ENCODE data around the gene RBM41. TPM values are rescaled to one million over a fixed set of nuclear protein-coding genes. Genes with fewer than 3 reads are reported as not detected.
A peak's percentile ranks its signal among the peaks of the same experiment; 100 is the strongest.

RBM41 gene
- total RNA-seq, 1 experiment from 2014 or later, result 31.5 TPM

DNA sequence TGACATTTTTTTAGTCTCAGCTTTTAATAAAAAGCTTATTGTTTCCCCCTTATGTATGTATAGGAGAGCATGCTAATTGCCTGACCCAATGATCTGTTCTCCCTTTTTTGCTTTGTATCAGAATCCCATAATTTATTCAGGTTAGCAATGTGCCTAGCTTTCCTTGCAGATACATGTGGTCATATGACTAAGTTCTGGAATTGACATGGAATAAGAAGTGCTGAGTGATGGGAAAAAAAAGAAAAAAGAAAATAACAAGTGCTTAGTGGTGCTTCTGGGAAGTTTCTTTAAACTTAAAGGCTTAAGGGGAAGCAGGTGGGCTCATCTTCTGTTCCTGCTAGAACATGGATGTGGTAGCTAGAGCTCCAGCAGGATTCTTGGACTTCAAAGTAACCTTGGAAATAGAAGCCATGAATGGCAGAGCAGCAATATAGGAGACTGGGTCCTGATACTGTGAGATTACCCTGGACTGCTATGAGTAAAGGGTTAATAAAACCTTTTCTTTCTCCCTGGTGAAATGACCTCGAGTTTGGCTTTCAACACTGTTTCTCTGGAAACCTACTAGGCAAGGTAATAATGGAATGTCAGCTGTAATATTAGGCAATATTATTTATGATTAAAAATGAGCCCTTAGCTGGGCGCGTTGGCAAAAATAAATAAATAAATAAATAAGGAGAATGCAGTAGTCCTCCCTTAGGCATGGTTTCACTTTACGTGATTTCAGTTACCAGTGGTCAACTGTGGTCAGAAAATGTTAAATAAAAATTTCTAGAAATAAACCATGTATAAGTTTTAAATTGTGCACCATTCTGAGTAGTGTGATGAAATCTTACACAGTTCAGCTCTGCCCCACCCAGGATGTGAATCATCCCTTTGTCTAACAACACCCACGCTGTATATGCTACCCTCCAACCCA is 16.7 kb upstream of the RBM41 start:
- DNase-seq, result peak; percentile 38 to 82
- Histone ChIP-seq H3K27me3 (ENCODE audit: insufficient read depth, low read depth) (no peaks in the 10 kb centered on the region), H3K4me1 (replicated peaks; ENCODE audit: insufficient read depth) (peaks cover 36% of the 10 kb centered on the region), H3F3A (ENCODE audit: insufficient read depth, low read depth) (peaks cover 22% of the 10 kb centered on the region), H3K27ac (peak overlapping the region; percentile 93), H2AFZ (peak overlapping the region; percentile 34; the same call in 1 of the 2 replicates), H4K20me1 (ENCODE audit: insufficient read depth) (no peaks in the 10 kb centered on the region), H3K4me2 (peak overlapping the region; percentile 73), H3K9me3 (ENCODE audit: insufficient read depth, low read depth) (peaks cover 8% of the 10 kb centered on the region; the same call in 1 of the 2 replicates), H3K36me3 (ENCODE audit: low read depth) (peaks cover 10% of the 10 kb centered on the region), H3K4me3 (peak overlapping the region; percentile 46; the same call in 1 of the 2 replicates), H3K79me2 (ENCODE audit: low read depth) (no peaks in the 10 kb centered on the region), H3K9me2 (ENCODE audit: insufficient read depth) (no peaks in the 10 kb centered on the region; the same call in 1 of the 2 replicates)
- CTCF ChIA-PET, result no interaction called here
- POLR2A ChIA-PET (ENCODE audit: unreplicated experiment), result interaction anchor here (0.6 kb wide), 3 partner anchors 20 to 830 kb away, joined by 3 to 4 read pairs (median 4); no protein-coding TSS in a partner anchor
- BruUV-seq (replicated peaks), result no TSS peak
- no peak for TF ChIP-seq EZH2 (IDR thresholded peaks at IDR 0.05; ENCODE audit: low read depth)
- TF ChIP-seq, protein P1, sequence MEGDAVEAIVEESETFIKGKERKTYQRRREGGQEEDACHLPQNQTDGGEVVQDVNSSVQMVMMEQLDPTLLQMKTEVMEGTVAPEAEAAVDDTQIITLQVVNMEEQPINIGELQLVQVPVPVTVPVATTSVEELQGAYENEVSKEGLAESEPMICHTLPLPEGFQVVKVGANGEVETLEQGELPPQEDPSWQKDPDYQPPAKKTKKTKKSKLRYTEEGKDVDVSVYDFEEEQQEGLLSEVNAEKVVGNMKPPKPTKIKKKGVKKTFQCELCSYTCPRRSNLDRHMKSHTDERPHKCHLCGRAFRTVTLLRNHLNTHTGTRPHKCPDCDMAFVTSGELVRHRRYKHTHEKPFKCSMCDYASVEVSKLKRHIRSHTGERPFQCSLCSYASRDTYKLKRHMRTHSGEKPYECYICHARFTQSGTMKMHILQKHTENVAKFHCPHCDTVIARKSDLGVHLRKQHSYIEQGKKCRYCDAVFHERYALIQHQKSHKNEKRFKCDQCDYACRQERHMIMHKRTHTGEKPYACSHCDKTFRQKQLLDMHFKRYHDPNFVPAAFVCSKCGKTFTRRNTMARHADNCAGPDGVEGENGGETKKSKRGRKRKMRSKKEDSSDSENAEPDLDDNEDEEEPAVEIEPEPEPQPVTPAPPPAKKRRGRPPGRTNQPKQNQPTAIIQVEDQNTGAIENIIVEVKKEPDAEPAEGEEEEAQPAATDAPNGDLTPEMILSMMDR (conservative IDR thresholded peaks at IDR 0.05), result no peak
- intact Hi-C loops (cut with micrococcal nuclease; ENCODE audit: unreplicated experiment), result no loop called here

DNA sequence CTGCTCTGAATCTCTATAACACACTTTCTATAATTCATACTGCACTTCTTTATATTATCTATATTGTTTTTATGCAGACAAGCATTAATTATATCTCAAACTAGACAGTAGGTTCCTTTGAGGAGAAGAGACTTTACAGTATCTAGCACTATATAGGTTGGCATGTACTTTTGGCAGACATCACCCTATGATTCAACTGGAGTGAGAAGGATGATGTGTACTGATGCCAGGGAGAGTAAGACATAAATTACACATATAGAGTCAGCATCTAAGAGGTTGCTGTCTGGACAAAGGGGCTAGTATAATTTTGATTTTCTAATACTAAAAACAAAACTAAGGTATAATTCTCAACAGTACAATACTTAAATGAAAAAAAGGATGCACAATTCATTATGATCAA is 5.1 kb upstream of the RBM41 start:
- no peaks in the 10 kb centered on the region for H3K9me2 ChIP-seq (ENCODE audit: insufficient read depth)
- H3K9me3 ChIP-seq (ENCODE audit: insufficient read depth, low read depth), result no peaks in the 10 kb centered on the region
- CTCF ChIA-PET, result no interaction called here
- TF ChIP-seq, protein P1 (conservative IDR thresholded peaks at IDR 0.05), result no peak
- TF ChIP-seq EZH2 (IDR thresholded peaks at IDR 0.05; ENCODE audit: low read depth), result no peak
- H4K20me1 ChIP-seq (ENCODE audit: insufficient read depth), result no peaks in the 10 kb centered on the region
- H3F3A ChIP-seq (ENCODE audit: insufficient read depth, low read depth), result no peaks in the 10 kb centered on the region
- no peak overlapping the region for H3K4me2 ChIP-seq
- no peak overlapping the region for H2AFZ ChIP-seq
- H3K27ac ChIP-seq, result no peak overlapping the region
- H3K27me3 ChIP-seq (ENCODE audit: insufficient read depth, low read depth), result no peaks in the 10 kb centered on the region
- DNase-seq, result no peak
- no TSS peak for BruUV-seq (replicated peaks)
- H3K4me3 ChIP-seq, result no peak overlapping the region
- intact Hi-C loops (cut with micrococcal nuclease; ENCODE audit: unreplicated experiment), result no loop called here
- POLR2A ChIA-PET (ENCODE audit: unreplicated experiment), result no interaction called here
- no peaks in the 10 kb centered on the region for H3K36me3 ChIP-seq (ENCODE audit: low read depth)
- H3K4me1 ChIP-seq (replicated peaks; ENCODE audit: insufficient read depth), result peaks cover 7% of the 10 kb centered on the region; the same call in 1 of the 2 replicates
- no peaks in the 10 kb centered on the region for H3K79me2 ChIP-seq (ENCODE audit: low read depth)

DNA sequence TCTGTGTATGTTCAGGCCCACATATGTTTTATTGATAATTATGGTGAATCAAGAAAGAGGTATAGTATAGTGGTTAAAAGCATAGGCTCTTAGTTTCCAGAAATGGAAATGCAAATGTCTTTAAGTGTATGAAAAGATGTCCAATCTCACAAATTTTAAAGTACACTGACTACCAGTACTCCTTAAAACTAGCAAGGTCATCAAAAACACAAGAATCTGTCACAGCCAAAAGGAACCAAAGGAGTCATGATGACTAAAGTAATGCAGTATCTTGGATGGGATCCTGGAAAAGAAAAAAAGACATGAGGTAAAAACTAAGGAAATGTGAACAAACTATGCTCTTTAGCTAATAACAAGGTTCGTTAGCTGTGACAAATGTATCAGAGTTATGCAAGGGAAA is 661 bp upstream of the RBM41 start:
- Histone ChIP-seq H3K27me3 (ENCODE audit: insufficient read depth, low read depth) (no peaks in the 10 kb centered on the region), H3K9me2 (ENCODE audit: insufficient read depth) (no peaks in the 10 kb centered on the region), H3F3A (ENCODE audit: insufficient read depth, low read depth) (no peaks in the 10 kb centered on the region; the same call in 1 of the 2 replicates), H4K20me1 (ENCODE audit: insufficient read depth) (no peaks in the 10 kb centered on the region), H3K4me2 (peak overlapping the region; percentile 95), H2AFZ (peak overlapping the region; percentile 96), H3K79me2 (ENCODE audit: low read depth) (peaks cover 20% of the 10 kb centered on the region), H3K9me3 (ENCODE audit: insufficient read depth, low read depth) (no peaks in the 10 kb centered on the region), H3K36me3 (ENCODE audit: low read depth) (peaks cover 19% of the 10 kb centered on the region), H3K4me1 (replicated peaks; ENCODE audit: insufficient read depth) (peaks cover 18% of the 10 kb centered on the region), H3K4me3 (peak overlapping the region; percentile 84; the same call in 1 of the 2 replicates), H3K27ac (no peak overlapping the region)
- BruUV-seq (replicated peaks), result no TSS peak
- DNase-seq, result no peak
- ChIA-PET CTCF (no interaction called here), POLR2A (ENCODE audit: unreplicated experiment) (no interaction called here)
- intact Hi-C loops (cut with micrococcal nuclease; ENCODE audit: unreplicated experiment), result loop anchor here (5.0 to 10.0 kb wide), 2 partner anchors 88 to 224 kb away; partner anchors contain the start of genes DNAAF6 and NUP62CL
- TF ChIP-seq EZH2 (IDR thresholded peaks at IDR 0.05; ENCODE audit: low read depth), result no peak
- TF ChIP-seq, protein P1 (conservative IDR thresholded peaks at IDR 0.05), result no peak

Measured in PC-9 (cell line).